Measurements from ENCODE around the gene WNT5B.

The WNT5B gene

GRCh38 chr12:1696800-1697199 lies 67.8 kb downstream of the WNT5B start:
- H3K4me3 ChIP-seq (ENCODE audit: low read depth, low read length, poor library complexity, severe bottlenecking), result no peak overlapping the region
- no peaks in the 10 kb centered on the region for H3F3A ChIP-seq (ENCODE audit: insufficient read depth, low read length)
- no peaks in the 10 kb centered on the region for H3K9me2 ChIP-seq (ENCODE audit: low read depth, low read length)
- H3K4me1 ChIP-seq (ENCODE audit: insufficient read depth, low read length, severe bottlenecking), result peaks cover 24% of the 10 kb centered on the region
- H2AFZ ChIP-seq (ENCODE audit: low read length), result no peak overlapping the region
- no peak overlapping the region for H3K9ac ChIP-seq (ENCODE audit: low read length)
- peaks cover 4% of the 10 kb centered on the region; the same call in 1 of the 2 replicates for H4K20me1 ChIP-seq (ENCODE audit: insufficient read depth, low read length)
- no peak overlapping the region; the same call in 1 of the 2 replicates for H3K4me2 ChIP-seq (ENCODE audit: low read length)
- H3K27ac ChIP-seq (ENCODE audit: low read depth, low read length, poor library complexity, severe bottlenecking), result no peak overlapping the region
- TF ChIP-seq CTCF (IDR thresholded peaks at IDR 0.05; ENCODE audit: low read length) (no peak), EZH2 (IDR thresholded peaks at IDR 0.05; ENCODE audit: borderline replicate concordance, low read length) (no peak)
- peaks cover 51% of the 10 kb centered on the region for H3K36me3 ChIP-seq (ENCODE audit: insufficient read depth, low read length)
- H3K9me3 ChIP-seq (ENCODE audit: low read length), result peaks cover 14% of the 10 kb centered on the region; the same call in 1 of the 2 replicates
- H3K79me2 ChIP-seq (ENCODE audit: insufficient read depth, low read length), result peaks cover 98% of the 10 kb centered on the region
- H3K27me3 ChIP-seq (ENCODE audit: insufficient read depth, low read length), result no peaks in the 10 kb centered on the region
